Chondrocyte (in vitro differentiated cells): Measurements from ENCODE around the gene SUCLG2. TPM values are rescaled to one million over a fixed set of nuclear protein-coding genes. Genes with fewer than 3 reads are reported as not detected.

Experiments used
- DNase-seq: peaks from one replicate; pipeline ENCODE4 v3.0.0; 2021; ENCODE audit warnings: mixed read lengths, low spot score
- H3K27ac Mint-ChIP-seq: one replicate; pipeline ENCODE4 v1.8.0; 2021; ENCODE audit warnings: mild to moderate bottlenecking, moderate library complexity, mixed read lengths; ENCODE audit not compliant: unreplicated experiment
- H3K27me3 Mint-ChIP-seq: 2 replicates; pipeline ENCODE4 v1.8.0; 2021; ENCODE audit warnings: low read depth, mixed read lengths
- H3K36me3 Mint-ChIP-seq: 2 replicates; pipeline ENCODE4 v1.8.0; 2021; ENCODE audit warnings: low read depth, mixed read lengths
- H3K4me1 Mint-ChIP-seq: 2 replicates; pipeline ENCODE4 v1.8.0; 2021; ENCODE audit warnings: low read depth, mild to moderate bottlenecking, mixed read lengths
- H3K4me3 Mint-ChIP-seq: one replicate; pipeline ENCODE4 v1.8.0; 2021; ENCODE audit warnings: mild to moderate bottlenecking, moderate library complexity, mixed read lengths; ENCODE audit not compliant: unreplicated experiment
- H3K9me3 Mint-ChIP-seq: 2 replicates; pipeline ENCODE4 v1.8.0; 2021; ENCODE audit warnings: low read depth, mixed read lengths
- CTCF ChIP-seq: fragments of 200-600 bp; sonication (generic); IDR thresholded peaks from 2 replicates; pipeline ENCODE4 v1.5.0; 2021; ENCODE audit warnings: antibody characterized with exemption, mild to moderate bottlenecking, moderate library complexity
- total RNA-seq: library from RNA; stranded (reverse); gene quantifications from 3 replicates; pipeline ENCODE4 v1.2.1, GENCODE V29; 2021

Gene SUCLG2
- total RNA-seq, 1 donor from 2014 or later = 24.3 TPM

GRCh38 chr3:67564008-67564407 is 90.4 kb downstream of the SUCLG2 start:
- no peaks in the 10 kb centered on the region for H3K27me3 Mint-ChIP-seq
- TF ChIP-seq CTCF = no peak
- DNase-seq = no peak

GRCh38 chr3:67561667-67562394 is 92.6 kb downstream of the SUCLG2 start:
- no peak for DNase-seq
- TF ChIP-seq CTCF = no peak
- H3K4me1 Mint-ChIP-seq = peaks cover 4% of the 10 kb centered on the region
- H3K27ac Mint-ChIP-seq = peak overlapping the region; percentile 8
- peaks cover 1% of the 10 kb centered on the region for H3K36me3 Mint-ChIP-seq
- H3K27me3 Mint-ChIP-seq = no peaks in the 10 kb centered on the region
- no peak overlapping the region for H3K4me3 Mint-ChIP-seq
- H3K9me3 Mint-ChIP-seq = peaks cover 3% of the 10 kb centered on the region

More at GRCh38 chr3:67564008-67564407, 90.4 kb downstream of the SUCLG2 start:
- Mint-ChIP-seq H3K4me3 (no peak overlapping the region), H3K27ac (no peak overlapping the region), H3K4me1 (peaks cover 4% of the 10 kb centered on the region), H3K36me3 (peaks cover 3% of the 10 kb centered on the region), H3K9me3 (peaks cover 3% of the 10 kb centered on the region)

GRCh38 chr3:67561266-67561665 is 93.1 kb downstream of the SUCLG2 start:
- H3K4me3 Mint-ChIP-seq = no peak overlapping the region
- H3K36me3 Mint-ChIP-seq = peaks cover 1% of the 10 kb centered on the region
- peaks cover 4% of the 10 kb centered on the region for H3K4me1 Mint-ChIP-seq

GRCh38 chr3:67559029-67559605 is 95.3 kb downstream of the SUCLG2 start:
- no peak for TF ChIP-seq CTCF
- Mint-ChIP-seq H3K9me3 (peaks cover under 1% of the 10 kb centered on the region), H3K27ac (no peak overlapping the region), H3K4me1 (peaks cover 1% of the 10 kb centered on the region), H3K27me3 (no peaks in the 10 kb centered on the region), H3K4me3 (no peak overlapping the region), H3K36me3 (no peaks in the 10 kb centered on the region)
- no peak for DNase-seq

More at GRCh38 chr3:67561266-67561665, 93.1 kb downstream of the SUCLG2 start:
- Mint-ChIP-seq H3K9me3 (peaks cover 3% of the 10 kb centered on the region), H3K27me3 (no peaks in the 10 kb centered on the region), H3K27ac (no peak overlapping the region)
- DNase-seq = no peak
- TF ChIP-seq CTCF = no peak

- Mint-ChIP-seq H3K36me3 (no peaks in the 10 kb centered on the region), H3K4me1 (no peaks in the 10 kb centered on the region), H3K27me3 (no peaks in the 10 kb centered on the region), H3K27ac (no peak overlapping the region), H3K4me3 (no peak overlapping the region), H3K9me3 (no peaks in the 10 kb centered on the region)
- no peak for DNase-seq
- TF ChIP-seq CTCF = no peak
Measured at GRCh38 chr3:67558426-67558825, 96.0 kb downstream of the SUCLG2 start.
